ENCODE measurements around the gene OR4C46.
"Not testable (repeated sequence)": the region's sequence is repeated elsewhere in the genome, so short reads cannot be mapped to it uniquely, and the experiment has no call there.

OR4C46 gene

GRCh38 chr11:54603898-54604297, at the start of gene OR4C46:
Gene OR4C46 (minus strand): TSS chr11:54603998. CDS start chr11:54603998, 0 bp downstream.
- no peak for DNase-seq (ENCODE audit: low read depth in 2 of 2)

- not testable (repeated sequence) for DNase-seq (ENCODE audit: low read depth in 2 of 2)
These were observed 41.8 kb upstream of the OR4C46 start for GRCh38 chr11:54645606-54646005.

- not testable (repeated sequence) for DNase-seq (ENCODE audit: low read depth in 2 of 2)
These were observed 42.4 kb downstream of the OR4C46 start for GRCh38 chr11:54561439-54561838.

DNA sequence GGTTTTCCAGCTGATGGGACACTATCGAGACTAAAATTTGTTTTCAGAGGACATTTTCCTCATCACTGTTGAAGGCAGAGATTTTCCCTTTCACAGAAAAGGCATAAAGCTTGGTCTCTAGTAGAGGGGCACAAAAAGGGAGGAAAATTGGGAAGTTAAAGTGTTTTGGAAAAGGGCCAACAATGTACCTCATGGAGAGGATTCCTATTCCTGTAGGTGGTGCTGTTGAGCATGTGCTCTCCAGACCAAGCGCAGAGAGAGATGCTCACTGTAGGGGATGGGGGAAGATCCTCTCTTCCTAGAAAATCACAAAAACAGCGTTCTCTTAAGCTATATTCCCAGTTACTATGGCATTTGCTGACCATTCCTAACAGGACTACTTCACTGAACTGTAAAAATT, 44.9 kb downstream of the OR4C46 start:
- no peak for DNase-seq (ENCODE audit: low read depth in 2 of 2)

- DNase-seq (ENCODE audit: low read depth in 2 of 2): no peak
These were observed 45.4 kb downstream of the OR4C46 start for GRCh38 chr11:54558407-54558806.
